HepG2 (cell line): ENCODE results near the gene LTC4S. TPM values are rescaled to one million over a fixed set of nuclear protein-coding genes. Genes with fewer than 3 reads are reported as not detected.

ENCODE experiments used
- CHD4 ChIP-seq: fragments of 200-600 bp; sonication (generic); IDR thresholded peaks from 2 replicates; pipeline ENCODE4 v1.7.0; 2017; ENCODE audit warnings: mild to moderate bottlenecking, low read length, borderline replicate concordance
- DMAP1 ChIP-seq: IDR thresholded peaks from 2 replicates; pipeline ENCODE4 v1.6.1; 2016
- FOXA3 ChIP-seq: IDR thresholded peaks from 2 replicates; pipeline ENCODE4 v1.6.1; 2016; ENCODE audit warnings: missing genetic modification reagents, missing compliant biosample characterization
- GTF3A ChIP-seq: sonication (generic); formaldehyde crosslinking; conservative IDR thresholded peaks from 2 replicates; pipeline ENCODE4 v1.4.0; 2020; ENCODE audit warnings: mild to moderate bottlenecking, missing genetic modification reagents
- HES4 ChIP-seq: sonication (generic); formaldehyde crosslinking; IDR thresholded peaks from 2 replicates; pipeline ENCODE4 v1.9.0; 2021; ENCODE audit warnings: mild to moderate bottlenecking, missing genetic modification reagents, borderline replicate concordance
- HOXA3 ChIP-seq: sonication (generic); formaldehyde crosslinking; IDR thresholded peaks from 2 replicates; pipeline ENCODE4 v1.5.0; 2020; ENCODE audit warnings: missing genetic modification reagents
- RBFOX2 ChIP-seq: fragments of 200-400 bp; formaldehyde crosslinking; IDR thresholded peaks from 2 replicates; pipeline ENCODE4 v1.6.1; 2017; ENCODE audit warnings: low read depth, mild to moderate bottlenecking, low read length
- SAP130 ChIP-seq: IDR thresholded peaks from 2 replicates; pipeline ENCODE4 v1.6.1; 2016; ENCODE audit warnings: low read depth
- SMAD3 ChIP-seq: sonication (generic); formaldehyde crosslinking; IDR thresholded peaks from 2 replicates; pipeline ENCODE4 v1.4.0; 2020; ENCODE audit warnings: missing genetic modification reagents
- ZBTB7A ChIP-seq: sonication (generic); formaldehyde crosslinking; IDR thresholded peaks from 2 replicates; pipeline ENCODE4 v1.8.0; 2022; ENCODE audit warnings: mild to moderate bottlenecking, missing genetic modification reagents
- ZC3H13 ChIP-seq: sonication (generic); formaldehyde crosslinking; IDR thresholded peaks from 2 replicates; pipeline ENCODE4 v1.8.1; 2023; ENCODE audit warnings: mild to moderate bottlenecking, missing genetic modification reagents, moderate library complexity
- ZFP1 ChIP-seq: IDR thresholded peaks from 2 replicates; pipeline ENCODE4 v1.6.1; 2016
- ZNF292 ChIP-seq: sonication (generic); formaldehyde crosslinking; IDR thresholded peaks from 2 replicates; pipeline ENCODE4 v1.8.1; 2022; ENCODE audit warnings: mild to moderate bottlenecking, low read depth, missing genetic modification reagents, borderline replicate concordance
- ZNF326 ChIP-seq: sonication (generic); formaldehyde crosslinking; IDR thresholded peaks from 2 replicates; pipeline ENCODE4 v1.4.0; 2020; ENCODE audit warnings: missing genetic modification reagents, borderline replicate concordance
- ZNF34 ChIP-seq: sonication (generic); formaldehyde crosslinking; IDR thresholded peaks from 2 replicates; pipeline ENCODE4 v1.4.0; 2020; ENCODE audit warnings: mild to moderate bottlenecking, missing genetic modification reagents, borderline replicate concordance
- ZNF724P ChIP-seq: sonication (generic); formaldehyde crosslinking; IDR thresholded peaks from 2 replicates; pipeline ENCODE4 v1.8.0; 2022; ENCODE audit warnings: missing genetic modification reagents, borderline replicate concordance
- ZNF768 ChIP-seq: sonication (generic); formaldehyde crosslinking; IDR thresholded peaks from 2 replicates; pipeline ENCODE4 v1.4.0; 2020; ENCODE audit warnings: missing genetic modification reagents
- ZSCAN21 ChIP-seq: sonication (generic); formaldehyde crosslinking; IDR thresholded peaks from 2 replicates; pipeline ENCODE4 v1.8.0; 2022; ENCODE audit warnings: mild to moderate bottlenecking, missing genetic modification reagents, moderate library complexity, borderline replicate concordance
- ZSCAN25 ChIP-seq: sonication (generic); formaldehyde crosslinking; IDR thresholded peaks from 2 replicates; pipeline ENCODE4 v1.8.0; 2022; ENCODE audit warnings: mild to moderate bottlenecking, missing genetic modification reagents
- polyA plus RNA-seq, 8 experiments: library from polyadenylated mRNA; depleted of rRNA in 3 of 8; stranded (reverse) in 7 of 8; unstranded in 1 of 8; fragments of >200 nt; fragmentation: Illumina TruSeq in 4 of 8; extraction: Trizol in 4 of 8; gene quantifications; 2 replicates each; pipeline versions ENCODE4 v1.2.1 to v1.2.3, GENCODE V29; 2011 to 2016; ENCODE audit warnings: low read depth in 4 of 8, missing spikeins in 1 of 8, mixed read lengths in 1 of 8; ENCODE audit not compliant: insufficient read depth in 1 of 8
- total RNA-seq, 5 experiments: library from RNA; depleted of rRNA; stranded (reverse); fragments of >200 nt; fragmentation: Illumina TruSeq; extraction: Trizol; gene quantifications; 2 replicates each; pipeline ENCODE4 v1.2.3, GENCODE V29; 2016; ENCODE audit warnings: low read depth in 1 of 5
- TF ChIP-seq, protein P1 (sequence below): IDR thresholded peaks from 2 replicates; pipeline ENCODE4 v1.6.1; 2016; ENCODE audit warnings: low read depth, borderline replicate concordance
- TF ChIP-seq, protein P2 (sequence below): sonication (generic); formaldehyde crosslinking; IDR thresholded peaks from 2 replicates; pipeline ENCODE4 v1.4.0; 2020; ENCODE audit warnings: missing genetic modification reagents, borderline replicate concordance
- TF ChIP-seq, protein P3 (sequence below): sonication (generic); formaldehyde crosslinking; IDR thresholded peaks from 2 replicates; pipeline ENCODE4 v1.8.0; 2023; ENCODE audit warnings: mild to moderate bottlenecking, missing genetic modification reagents
- TF ChIP-seq, protein P4 (sequence below): sonication (generic); formaldehyde crosslinking; IDR thresholded peaks from 2 replicates; pipeline ENCODE4 v1.8.0; 2022; ENCODE audit warnings: missing genetic modification reagents, mild to moderate bottlenecking, inconsistent platforms, borderline replicate concordance

LTC4S gene
- total and polyA plus RNA-seq, 2 of the 13 experiments (the other 11 are each of a cell fraction or from before 2014, with no cell fraction given): 0.35 TPM; not detected in 1

DNA sequence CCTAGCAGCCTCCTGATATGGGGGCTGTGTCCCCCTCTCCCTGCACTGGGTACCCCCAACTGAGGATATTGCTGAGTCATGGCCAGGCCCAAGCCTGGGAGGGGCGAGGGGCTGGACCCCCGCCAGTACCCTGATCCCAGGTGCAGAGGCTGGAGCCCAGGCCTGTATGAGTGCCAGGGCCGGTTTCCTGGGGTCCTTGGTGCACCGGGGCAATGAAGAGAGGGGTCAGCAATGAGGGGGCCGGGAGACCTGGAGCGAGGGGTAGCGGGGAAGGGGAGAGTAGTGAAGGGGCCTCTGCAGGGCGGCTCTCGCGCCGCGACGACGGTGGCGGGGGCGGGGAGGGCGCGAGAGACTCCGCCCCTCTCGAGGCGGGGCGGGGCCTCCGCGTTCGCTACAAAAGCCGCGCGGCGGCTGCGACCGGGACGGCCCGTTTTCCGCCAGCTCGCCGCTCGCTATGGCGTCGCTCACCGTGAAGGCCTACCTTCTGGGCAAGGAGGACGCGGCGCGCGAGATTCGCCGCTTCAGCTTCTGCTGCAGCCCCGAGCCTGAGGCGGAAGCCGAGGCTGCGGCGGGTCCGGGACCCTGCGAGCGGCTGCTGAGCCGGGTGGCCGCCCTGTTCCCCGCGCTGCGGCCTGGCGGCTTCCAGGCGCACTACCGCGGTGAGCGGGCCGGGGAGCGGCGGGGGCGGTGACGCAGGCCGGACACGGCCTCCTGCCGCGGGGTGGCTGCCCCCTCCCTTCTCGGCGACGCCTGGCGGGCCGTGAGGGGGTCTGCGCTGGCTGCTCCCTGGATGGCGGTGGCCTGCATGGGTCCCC, 26.9 kb downstream of the LTC4S start, which contains the start of gene SQSTM1 (continued):
- TF ChIP-seq SMAD3 (CRISPR knock-in tag): peak; percentile 34; the same call in 1 of the 2 replicates
- TF ChIP-seq ZNF326 (CRISPR knock-in tag): peak; percentile 74; the same call in 1 of the 2 replicates
- TF ChIP-seq ZSCAN21 (CRISPR knock-in tag): peak; percentile 60
- TF ChIP-seq HES4 (CRISPR knock-in tag): peak; percentile 79; the same call in 1 of the 2 replicates
- peak; percentile 66 for TF ChIP-seq ZNF768
- TF ChIP-seq, protein P1, sequence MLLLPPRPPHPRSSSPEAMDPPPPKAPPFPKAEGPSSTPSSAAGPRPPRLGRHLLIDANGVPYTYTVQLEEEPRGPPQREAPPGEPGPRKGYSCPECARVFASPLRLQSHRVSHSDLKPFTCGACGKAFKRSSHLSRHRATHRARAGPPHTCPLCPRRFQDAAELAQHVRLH (CRISPR knock-in tag): no peak
- TF ChIP-seq ZBTB7A (CRISPR knock-in tag): peak; percentile 17; the same call in 1 of the 2 replicates
- TF ChIP-seq ZSCAN25 (CRISPR knock-in tag): peak; percentile 98
- TF ChIP-seq, protein P2, sequence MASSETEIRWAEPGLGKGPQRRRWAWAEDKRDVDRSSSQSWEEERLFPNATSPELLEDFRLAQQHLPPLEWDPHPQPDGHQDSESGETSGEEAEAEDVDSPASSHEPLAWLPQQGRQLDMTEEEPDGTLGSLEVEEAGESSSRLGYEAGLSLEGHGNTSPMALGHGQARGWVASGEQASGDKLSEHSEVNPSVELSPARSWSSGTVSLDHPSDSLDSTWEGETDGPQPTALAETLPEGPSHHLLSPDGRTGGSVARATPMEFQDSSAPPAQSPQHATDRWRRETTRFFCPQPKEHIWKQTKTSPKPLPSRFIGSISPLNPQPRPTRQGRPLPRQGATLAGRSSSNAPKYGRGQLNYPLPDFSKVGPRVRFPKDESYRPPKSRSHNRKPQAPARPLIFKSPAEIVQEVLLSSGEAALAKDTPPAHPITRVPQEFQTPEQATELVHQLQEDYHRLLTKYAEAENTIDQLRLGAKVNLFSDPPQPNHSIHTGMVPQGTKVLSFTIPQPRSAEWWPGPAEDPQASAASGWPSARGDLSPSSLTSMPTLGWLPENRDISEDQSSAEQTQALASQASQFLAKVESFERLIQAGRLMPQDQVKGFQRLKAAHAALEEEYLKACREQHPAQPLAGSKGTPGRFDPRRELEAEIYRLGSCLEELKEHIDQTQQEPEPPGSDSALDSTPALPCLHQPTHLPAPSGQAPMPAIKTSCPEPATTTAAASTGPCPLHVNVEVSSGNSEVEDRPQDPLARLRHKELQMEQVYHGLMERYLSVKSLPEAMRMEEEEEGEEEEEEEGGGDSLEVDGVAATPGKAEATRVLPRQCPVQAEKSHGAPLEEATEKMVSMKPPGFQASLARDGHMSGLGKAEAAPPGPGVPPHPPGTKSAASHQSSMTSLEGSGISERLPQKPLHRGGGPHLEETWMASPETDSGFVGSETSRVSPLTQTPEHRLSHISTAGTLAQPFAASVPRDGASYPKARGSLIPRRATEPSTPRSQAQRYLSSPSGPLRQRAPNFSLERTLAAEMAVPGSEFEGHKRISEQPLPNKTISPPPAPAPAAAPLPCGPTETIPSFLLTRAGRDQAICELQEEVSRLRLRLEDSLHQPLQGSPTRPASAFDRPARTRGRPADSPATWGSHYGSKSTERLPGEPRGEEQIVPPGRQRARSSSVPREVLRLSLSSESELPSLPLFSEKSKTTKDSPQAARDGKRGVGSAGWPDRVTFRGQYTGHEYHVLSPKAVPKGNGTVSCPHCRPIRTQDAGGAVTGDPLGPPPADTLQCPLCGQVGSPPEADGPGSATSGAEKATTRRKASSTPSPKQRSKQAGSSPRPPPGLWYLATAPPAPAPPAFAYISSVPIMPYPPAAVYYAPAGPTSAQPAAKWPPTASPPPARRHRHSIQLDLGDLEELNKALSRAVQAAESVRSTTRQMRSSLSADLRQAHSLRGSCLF (CRISPR knock-in tag): no peak
- no peak for TF ChIP-seq GTF3A (CRISPR knock-in tag)
- peak; percentile 95 for TF ChIP-seq RBFOX2
- TF ChIP-seq DMAP1 (CRISPR knock-in tag): peak; percentile 71
- TF ChIP-seq ZC3H13 (CRISPR knock-in tag): peak; percentile 75
- no peak for TF ChIP-seq CHD4
- 0 out of 2 replicates have a peak, but pooled peaks have one; percentile 14 for TF ChIP-seq ZNF724P (CRISPR knock-in tag)
- TF ChIP-seq, protein P3, sequence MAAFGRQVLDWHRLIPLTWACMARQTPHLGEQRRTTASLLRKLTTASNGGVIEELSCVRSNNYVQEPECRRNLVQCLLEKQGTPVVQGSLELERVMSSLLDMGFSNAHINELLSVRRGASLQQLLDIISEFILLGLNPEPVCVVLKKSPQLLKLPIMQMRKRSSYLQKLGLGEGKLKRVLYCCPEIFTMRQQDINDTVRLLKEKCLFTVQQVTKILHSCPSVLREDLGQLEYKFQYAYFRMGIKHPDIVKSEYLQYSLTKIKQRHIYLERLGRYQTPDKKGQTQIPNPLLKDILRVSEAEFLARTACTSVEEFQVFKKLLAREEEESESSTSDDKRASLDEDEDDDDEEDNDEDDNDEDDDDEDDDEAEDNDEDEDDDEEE: no peak
- TF ChIP-seq SAP130 (CRISPR knock-in tag): peak; percentile 74
- TF ChIP-seq ZFP1 (CRISPR knock-in tag): no peak
- 0 out of 2 replicates have a peak, but pooled peaks have one; percentile 36 for TF ChIP-seq ZNF34 (CRISPR knock-in tag)
- peak; percentile 61 for TF ChIP-seq FOXA3 (CRISPR knock-in tag)
- peak; percentile 78 for TF ChIP-seq HOXA3 (CRISPR knock-in tag)
- TF ChIP-seq, protein P4, sequence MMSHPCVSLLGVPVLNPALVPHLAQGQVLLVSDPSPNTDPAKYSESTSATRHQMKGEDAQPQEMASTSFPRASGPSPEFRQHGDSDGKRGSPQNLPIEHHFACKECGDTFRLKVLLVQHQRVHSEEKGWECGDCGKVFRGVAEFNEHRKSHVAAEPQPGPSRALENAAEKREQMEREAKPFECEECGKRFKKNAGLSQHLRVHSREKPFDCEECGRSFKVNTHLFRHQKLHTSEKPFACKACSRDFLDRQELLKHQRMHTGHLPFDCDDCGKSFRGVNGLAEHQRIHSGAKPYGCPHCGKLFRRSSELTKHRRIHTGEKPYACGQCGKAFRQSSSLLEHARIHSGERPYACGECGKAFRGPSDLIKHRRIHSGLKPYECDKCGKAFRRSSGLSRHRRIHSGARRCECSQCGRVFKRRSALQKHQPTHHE (CRISPR knock-in tag): 0 out of 2 replicates have a peak, but pooled peaks have one; percentile 30
- 0 out of 2 replicates have a peak, but pooled peaks have one; percentile 50 for TF ChIP-seq ZNF292
